ENCODE results near the gene SH3GL1. TPM values are rescaled to one million over a fixed set of nuclear protein-coding genes. Genes with fewer than 3 reads are reported as not detected.
"Not testable (repeated sequence)": the region's sequence is repeated elsewhere in the genome, so short reads cannot be mapped to it uniquely, and the experiment has no call there.

The SH3GL1 gene
- polyA plus RNA-seq, 1 donor, result 120 TPM

- Histone ChIP-seq H3K27ac (ENCODE audit: low read length) (no peak overlapping the region), H3K27me3 (ENCODE audit: control insufficient read depth, insufficient read depth, low read length) (no peaks in the 10 kb centered on the region), H3K36me3 (ENCODE audit: control insufficient read depth, insufficient read depth, low read length) (peaks cover 23% of the 10 kb centered on the region), H3K9me3 (ENCODE audit: control insufficient read depth, low read depth, low read length) (no peaks in the 10 kb centered on the region), H3K4me3 (ENCODE audit: low read length) (no peak overlapping the region), H3K4me1 (ENCODE audit: control insufficient read depth, insufficient read depth, low read length) (no peaks in the 10 kb centered on the region)
- WGBS (ENCODE audit: insufficient coverage, low lambda C conversion rate), result no CpG with 5 or more reads among the region's 12 CpGs
- DNase-seq, result no peak
These were observed 46.1 kb downstream of the SH3GL1 start for GRCh38 chr19:4354282-4354681.

- Histone ChIP-seq H3K27ac (ENCODE audit: low read length) (no peak overlapping the region), H3K36me3 (ENCODE audit: control insufficient read depth, insufficient read depth, low read length) (peaks cover 10% of the 10 kb centered on the region), H3K4me3 (ENCODE audit: low read length) (no peak overlapping the region), H3K4me1 (ENCODE audit: control insufficient read depth, insufficient read depth, low read length) (no peaks in the 10 kb centered on the region), H3K9me3 (ENCODE audit: control insufficient read depth, low read depth, low read length) (no peaks in the 10 kb centered on the region), H3K27me3 (ENCODE audit: control insufficient read depth, insufficient read depth, low read length) (no peaks in the 10 kb centered on the region)
- WGBS (ENCODE audit: insufficient coverage, low lambda C conversion rate), result no CpG with 5 or more reads among the region's 9 CpGs
- DNase-seq, result no peak
These were observed 47.6 kb downstream of the SH3GL1 start for GRCh38 chr19:4352701-4353121.

GRCh38 chr19:4350726-4351125 lies 49.6 kb downstream of the SH3GL1 start:
- WGBS (ENCODE audit: insufficient coverage, low lambda C conversion rate), result no CpG with 5 or more reads among the region's 9 CpGs
- H3K36me3 ChIP-seq (ENCODE audit: control insufficient read depth, insufficient read depth, low read length), result peaks cover 14% of the 10 kb centered on the region
- H3K4me3 ChIP-seq (ENCODE audit: low read length), result no peak overlapping the region
- H3K4me1 ChIP-seq (ENCODE audit: control insufficient read depth, insufficient read depth, low read length), result no peaks in the 10 kb centered on the region
- no peak for DNase-seq
- no peak overlapping the region for H3K27ac ChIP-seq (ENCODE audit: low read length)
- H3K9me3 ChIP-seq (ENCODE audit: control insufficient read depth, low read depth, low read length), result no peaks in the 10 kb centered on the region
- no peaks in the 10 kb centered on the region for H3K27me3 ChIP-seq (ENCODE audit: control insufficient read depth, insufficient read depth, low read length)

GRCh38 chr19:4350111-4350510 lies 50.2 kb downstream of the SH3GL1 start:
- Histone ChIP-seq H3K4me1 (ENCODE audit: control insufficient read depth, insufficient read depth, low read length) (no peaks in the 10 kb centered on the region), H3K9me3 (ENCODE audit: control insufficient read depth, low read depth, low read length) (no peaks in the 10 kb centered on the region), H3K36me3 (ENCODE audit: control insufficient read depth, insufficient read depth, low read length) (peaks cover 15% of the 10 kb centered on the region), H3K4me3 (ENCODE audit: low read length) (no peak overlapping the region), H3K27ac (ENCODE audit: low read length) (no peak overlapping the region), H3K27me3 (ENCODE audit: control insufficient read depth, insufficient read depth, low read length) (no peaks in the 10 kb centered on the region)
- WGBS (ENCODE audit: insufficient coverage, low lambda C conversion rate), result no CpG with 5 or more reads among the region's 8 CpGs
- DNase-seq, result no peak

- no CpG with 5 or more reads among the region's 16 CpGs for whole genome bisulfite sequencing (ENCODE audit: insufficient coverage, low lambda C conversion rate)
- H3K36me3 ChIP-seq (ENCODE audit: control insufficient read depth, insufficient read depth, low read length), result peaks cover 11% of the 10 kb centered on the region
These were observed 51.1 kb downstream of the SH3GL1 start for GRCh38 chr19:4349225-4349624.

DNA sequence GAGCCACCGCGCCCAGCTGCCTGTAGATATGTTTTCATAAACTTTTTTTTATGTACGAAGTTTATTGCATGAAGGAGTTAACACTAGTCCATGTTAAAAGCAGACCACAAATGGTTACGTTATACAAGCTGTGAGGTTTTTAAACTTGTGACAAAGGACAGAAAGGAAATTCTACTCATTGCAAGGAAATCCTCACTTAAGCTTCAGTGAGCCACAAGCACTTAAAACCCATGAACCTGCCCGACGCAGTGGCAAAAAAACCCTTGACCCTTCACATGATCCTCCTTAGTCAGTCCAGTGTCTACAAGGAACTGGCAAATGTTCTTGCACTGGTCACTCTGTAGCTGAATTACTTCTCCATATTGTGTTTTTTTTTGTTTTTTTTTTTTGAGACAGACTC lies 52.8 kb downstream of the SH3GL1 start:
- H3K9me3 ChIP-seq (ENCODE audit: control insufficient read depth, low read depth, low read length), result no peaks in the 10 kb centered on the region
- peaks cover 6% of the 10 kb centered on the region for H3K36me3 ChIP-seq (ENCODE audit: control insufficient read depth, insufficient read depth, low read length)
- no peak for DNase-seq
- H3K4me1 ChIP-seq (ENCODE audit: control insufficient read depth, insufficient read depth, low read length), result peaks cover 3% of the 10 kb centered on the region
- H3K27ac ChIP-seq (ENCODE audit: low read length), result no peak overlapping the region
- H3K27me3 ChIP-seq (ENCODE audit: control insufficient read depth, insufficient read depth, low read length), result no peaks in the 10 kb centered on the region
- WGBS (ENCODE audit: insufficient coverage, low lambda C conversion rate), result no CpG with 5 or more reads among the region's 6 CpGs
- no peak overlapping the region for H3K4me3 ChIP-seq (ENCODE audit: low read length)

More at GRCh38 chr19:4349225-4349624, 51.1 kb downstream of the SH3GL1 start:
- not testable (repeated sequence) for H3K4me1 ChIP-seq (ENCODE audit: control insufficient read depth, insufficient read depth, low read length); DNase-seq; H3K27ac ChIP-seq (ENCODE audit: low read length); H3K9me3 ChIP-seq (ENCODE audit: control insufficient read depth, low read depth, low read length); H3K27me3 ChIP-seq (ENCODE audit: control insufficient read depth, insufficient read depth, low read length); H3K4me3 ChIP-seq (ENCODE audit: low read length)

- DNase-seq, result no peak
These were observed 54.3 kb downstream of the SH3GL1 start for GRCh38 chr19:4346020-4346383.

DNA sequence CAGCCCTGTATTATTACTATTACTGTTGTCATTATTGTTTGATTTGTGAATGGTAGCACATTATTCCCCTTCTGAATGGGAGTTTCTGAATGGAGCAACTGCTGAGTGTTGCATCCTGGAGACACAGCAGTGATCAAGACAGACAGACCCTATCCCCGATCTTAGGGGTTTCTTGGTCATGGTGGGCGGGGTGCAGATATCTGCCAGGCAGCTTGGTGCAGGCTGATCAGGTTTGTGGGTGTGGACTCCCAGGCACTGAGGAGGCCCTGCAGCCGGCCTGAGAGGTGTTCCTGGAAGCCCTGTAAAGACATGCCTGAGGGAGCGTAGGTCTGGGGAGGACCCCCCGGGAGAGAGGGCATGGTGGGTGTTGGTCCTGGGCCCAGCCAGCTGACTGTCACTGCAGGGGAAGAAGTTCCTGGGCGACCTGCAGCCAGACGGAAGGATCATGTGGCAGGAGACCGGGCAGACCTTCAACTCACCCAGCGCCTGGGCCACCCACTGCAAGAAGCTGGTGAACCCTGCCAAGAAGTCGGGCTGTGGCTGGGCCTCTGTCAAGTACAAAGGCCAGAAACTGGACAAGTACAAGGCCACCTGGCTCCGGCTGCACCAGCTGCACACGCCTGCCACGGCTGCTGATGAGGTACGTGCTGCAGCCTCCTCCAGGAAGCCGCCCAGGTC lies 54.9 kb downstream of the SH3GL1 start:
- H3K27ac ChIP-seq (ENCODE audit: low read length), result no peak overlapping the region
- H3K27me3 ChIP-seq (ENCODE audit: control insufficient read depth, insufficient read depth, low read length), result no peaks in the 10 kb centered on the region
- H3K9me3 ChIP-seq (ENCODE audit: control insufficient read depth, low read depth, low read length), result no peaks in the 10 kb centered on the region
- WGBS (ENCODE audit: insufficient coverage, low lambda C conversion rate), result no CpG with 5 or more reads among the region's 15 CpGs
- H3K36me3 ChIP-seq (ENCODE audit: control insufficient read depth, insufficient read depth, low read length), result peaks cover 6% of the 10 kb centered on the region
- DNase-seq, result no peak
- peaks cover 16% of the 10 kb centered on the region for H3K4me1 ChIP-seq (ENCODE audit: control insufficient read depth, insufficient read depth, low read length)
- no peak overlapping the region for H3K4me3 ChIP-seq (ENCODE audit: low read length)

More at GRCh38 chr19:4346020-4346383, 54.3 kb downstream of the SH3GL1 start:
- 100% methylated on average over 1 of the region's 6 CpGs for WGBS (ENCODE audit: insufficient coverage, low lambda C conversion rate)
- no peak overlapping the region for H3K27ac ChIP-seq (ENCODE audit: low read length)
- no peaks in the 10 kb centered on the region for H3K27me3 ChIP-seq (ENCODE audit: control insufficient read depth, insufficient read depth, low read length)
- H3K9me3 ChIP-seq (ENCODE audit: control insufficient read depth, low read depth, low read length), result no peaks in the 10 kb centered on the region
- peaks cover 6% of the 10 kb centered on the region for H3K36me3 ChIP-seq (ENCODE audit: control insufficient read depth, insufficient read depth, low read length)
- peaks cover 15% of the 10 kb centered on the region for H3K4me1 ChIP-seq (ENCODE audit: control insufficient read depth, insufficient read depth, low read length)
- H3K4me3 ChIP-seq (ENCODE audit: low read length), result no peak overlapping the region

DNA sequence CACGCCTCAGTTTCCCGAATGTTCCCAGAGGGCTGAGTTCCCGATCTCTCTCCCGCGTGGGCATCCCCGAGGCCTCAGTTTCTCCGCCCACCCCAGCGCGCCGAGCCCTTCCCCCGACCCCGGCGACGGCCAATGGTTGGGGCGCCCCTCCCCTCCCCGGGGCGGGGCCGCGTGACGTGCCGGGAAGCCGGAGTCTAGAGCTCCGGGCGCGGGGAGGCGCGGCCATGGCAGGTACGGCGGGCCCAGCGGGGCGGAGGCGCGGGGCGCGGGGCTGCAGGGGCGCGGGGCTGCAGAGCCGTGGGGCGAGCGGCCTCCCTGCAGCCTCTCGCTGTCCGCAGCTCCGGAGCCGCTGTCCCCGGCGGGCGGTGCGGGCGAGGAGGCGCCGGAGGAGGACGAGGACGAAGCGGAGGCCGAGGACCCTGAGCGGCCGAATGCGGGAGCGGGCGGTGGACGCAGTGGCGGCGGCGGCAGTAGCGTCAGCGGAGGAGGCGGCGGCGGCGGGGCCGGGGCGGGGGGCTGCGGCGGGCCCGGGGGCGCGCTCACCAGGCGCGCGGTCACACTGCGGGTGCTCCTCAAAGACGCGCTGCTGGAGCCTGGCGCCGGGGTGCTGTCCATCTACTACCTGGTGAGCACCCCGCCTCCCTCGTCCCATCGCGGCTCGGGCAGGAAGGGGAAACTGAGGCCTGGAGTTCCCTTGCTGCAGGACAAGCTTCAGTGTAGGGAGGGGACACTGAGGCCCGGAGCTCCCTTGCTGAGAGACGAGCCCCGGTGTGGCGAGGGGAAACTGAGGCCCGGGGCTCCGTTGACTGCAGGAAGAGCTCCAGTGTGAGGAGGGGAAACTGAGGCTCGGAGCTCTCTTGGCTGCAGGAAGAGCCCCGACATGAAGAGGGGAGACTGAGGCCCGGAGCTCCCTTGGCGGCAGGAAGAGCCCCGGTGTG lies 56.7 kb downstream of the SH3GL1 start, which contains the start of gene MPND:
TSS of gene MPND (plus strand) at position 193 of the 938 bp plus-strand sequence. CDS start at position 225, 32 bp downstream.
- H3K27ac ChIP-seq (ENCODE audit: low read length), result peak within 1 kb of the TSS; percentile 94
- peak; percentile 84 to 91 for DNase-seq
- no peaks in the 10 kb centered on the region for H3K9me3 ChIP-seq (ENCODE audit: control insufficient read depth, low read depth, low read length)
- H3K4me1 ChIP-seq (ENCODE audit: control insufficient read depth, insufficient read depth, low read length), result peaks cover 25% of the 10 kb centered on the region
- peak within 1 kb of the TSS; percentile 60 for H3K4me3 ChIP-seq (ENCODE audit: low read length)
- H3K27me3 ChIP-seq (ENCODE audit: control insufficient read depth, insufficient read depth, low read length), result no peaks in the 10 kb centered on the region
- no CpG with 5 or more reads among the region's 101 CpGs for WGBS (ENCODE audit: insufficient coverage, low lambda C conversion rate)
- peaks cover 6% of the 10 kb centered on the region for H3K36me3 ChIP-seq (ENCODE audit: control insufficient read depth, insufficient read depth, low read length)

- Histone ChIP-seq H3K4me1 (ENCODE audit: control insufficient read depth, insufficient read depth, low read length) (peaks cover 25% of the 10 kb centered on the region), H3K27me3 (ENCODE audit: control insufficient read depth, insufficient read depth, low read length) (no peaks in the 10 kb centered on the region), H3K36me3 (ENCODE audit: control insufficient read depth, insufficient read depth, low read length) (peaks cover 6% of the 10 kb centered on the region), H3K27ac (ENCODE audit: low read length) (peak overlapping the region; percentile 94), H3K9me3 (ENCODE audit: control insufficient read depth, low read depth, low read length) (no peaks in the 10 kb centered on the region), H3K4me3 (ENCODE audit: low read length) (peak overlapping the region; percentile 60)
- peak; percentile 100 for DNase-seq
- no CpG with 5 or more reads among the region's 39 CpGs for WGBS (ENCODE audit: insufficient coverage, low lambda C conversion rate)
These were observed 57.6 kb downstream of the SH3GL1 start for GRCh38 chr19:4342615-4343369.

All from large intestine (tissue), 3 donors.